NCI-H1436 treated with DMSO at 0.1 percent for 48 hours (cell line): ENCODE results near the gene HCRTR1.

Experiments used
- DNase-seq: peaks from one replicate; lab custom pipeline; 2025; lab: John Stamatoyannopoulos, UW

HCRTR1 gene

DNA sequence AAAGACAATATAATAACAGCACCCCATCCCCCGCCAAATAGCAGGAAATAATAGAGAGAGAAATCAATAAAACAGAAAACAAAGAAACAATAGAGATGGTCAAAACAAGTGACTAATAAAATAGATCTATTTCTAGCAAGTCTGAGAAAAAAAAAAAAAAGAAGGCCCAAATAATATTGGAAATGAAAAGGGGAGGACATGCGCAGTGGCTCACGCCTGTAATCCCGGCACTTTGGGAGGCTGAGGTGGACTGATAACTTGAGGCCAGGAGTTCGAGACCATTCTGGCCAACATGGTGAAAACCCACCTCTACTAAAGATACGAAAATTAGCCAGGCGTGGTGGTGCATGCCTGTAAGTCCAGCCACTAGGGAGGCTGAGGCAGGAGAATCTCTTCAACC is 18.5 kb upstream of the HCRTR1 start:
- DNase-seq = no peak

DNA sequence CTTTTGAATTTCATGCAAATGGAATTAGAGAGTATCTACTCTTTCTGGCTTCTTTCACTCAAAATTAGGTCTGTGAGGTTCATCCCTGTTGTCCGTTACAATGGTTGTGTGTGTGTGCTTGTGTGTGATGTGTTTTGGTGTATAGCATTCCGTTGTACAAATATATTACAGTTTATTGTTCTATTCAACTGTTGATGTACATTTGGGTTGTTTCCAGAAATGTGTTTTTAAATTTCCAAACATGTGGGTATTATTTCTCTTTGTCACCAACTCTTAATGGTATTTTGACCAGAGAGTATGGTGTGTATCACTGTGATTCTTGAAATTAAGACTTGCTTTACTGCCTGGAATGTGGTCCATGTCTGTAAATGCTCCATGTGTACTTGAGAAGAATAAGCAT is 16.8 kb upstream of the HCRTR1 start:
- no peak for DNase-seq

DNA sequence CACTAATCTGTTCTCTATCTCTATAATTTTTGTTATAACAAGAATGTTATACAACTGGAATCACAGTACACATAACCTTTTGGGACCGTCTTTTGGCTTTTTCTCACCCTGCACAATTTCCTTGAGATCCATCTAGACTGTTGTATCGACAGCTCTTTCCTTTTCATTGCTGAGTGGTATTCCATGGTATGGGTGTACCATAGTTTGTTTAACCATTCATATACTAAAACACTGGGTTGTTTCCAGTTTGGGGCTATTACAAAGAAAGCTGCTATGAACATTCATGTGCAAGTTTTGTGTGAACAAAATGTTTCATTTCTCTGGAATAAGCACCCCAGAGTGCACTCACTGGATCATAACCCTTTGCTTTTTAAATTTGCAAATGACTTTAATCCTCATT is 15.4 kb upstream of the HCRTR1 start:
- no peak for DNase-seq

DNA sequence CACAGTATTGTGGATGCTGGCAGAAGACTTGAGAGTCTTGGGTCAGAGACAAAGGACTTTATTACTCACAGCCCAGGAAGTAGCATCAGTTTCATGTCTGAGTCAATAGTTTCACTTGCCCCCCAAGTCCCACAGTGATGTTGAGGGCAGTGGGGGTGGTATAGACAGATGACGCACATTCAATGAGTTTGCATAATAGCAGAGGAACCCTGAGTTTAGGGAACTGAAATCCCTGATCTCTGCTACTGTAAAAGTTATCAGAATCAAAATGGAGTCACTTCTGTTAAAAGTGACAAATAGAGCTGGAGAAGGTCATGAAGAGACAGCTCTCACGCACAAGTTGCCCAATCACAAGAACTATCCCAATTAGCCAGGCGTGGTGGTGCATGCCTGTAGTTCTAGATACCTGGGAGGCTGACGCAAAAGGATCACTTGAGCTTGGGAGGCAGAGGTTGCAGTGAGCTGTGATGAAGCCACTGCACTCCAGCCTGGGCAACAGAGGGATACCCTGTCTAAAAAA is 11.5 kb upstream of the HCRTR1 start:
- DNase-seq = no peak

GRCh38 chr1:31607360-31607759 is 10.1 kb upstream of the HCRTR1 start:
- no peak for DNase-seq

DNA sequence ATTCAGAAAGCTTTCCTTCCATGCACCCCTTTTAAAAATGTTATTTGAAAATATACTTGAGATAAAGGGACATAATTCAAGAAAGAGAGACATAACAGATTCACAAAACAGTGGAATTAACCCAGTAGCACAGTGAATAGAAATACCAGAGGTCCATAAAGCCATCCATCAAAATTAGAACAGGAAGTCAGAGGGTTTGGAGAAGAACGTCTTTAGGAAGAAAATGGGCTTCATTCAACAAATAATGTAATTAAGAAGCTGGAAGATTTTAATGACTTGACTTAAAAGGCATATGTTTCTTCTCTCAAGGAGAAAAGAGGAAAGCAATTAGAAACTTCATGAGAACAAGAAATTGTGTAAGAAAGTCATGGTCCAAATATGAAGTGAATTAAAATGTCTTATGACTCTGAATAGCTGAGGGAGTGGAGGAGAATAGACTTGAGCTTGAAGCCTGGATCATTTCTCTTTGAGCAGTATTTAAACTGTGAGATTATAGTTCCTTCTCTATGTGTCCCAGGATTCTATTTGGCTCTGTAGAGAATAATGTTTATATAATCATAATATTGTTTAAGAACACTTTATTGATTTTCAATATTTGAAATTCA is 7.9 kb upstream of the HCRTR1 start:
- DNase-seq = no peak

- no peak for DNase-seq
Measured at GRCh38 chr1:31614414-31615005, 3.0 kb upstream of the HCRTR1 start.

DNA sequence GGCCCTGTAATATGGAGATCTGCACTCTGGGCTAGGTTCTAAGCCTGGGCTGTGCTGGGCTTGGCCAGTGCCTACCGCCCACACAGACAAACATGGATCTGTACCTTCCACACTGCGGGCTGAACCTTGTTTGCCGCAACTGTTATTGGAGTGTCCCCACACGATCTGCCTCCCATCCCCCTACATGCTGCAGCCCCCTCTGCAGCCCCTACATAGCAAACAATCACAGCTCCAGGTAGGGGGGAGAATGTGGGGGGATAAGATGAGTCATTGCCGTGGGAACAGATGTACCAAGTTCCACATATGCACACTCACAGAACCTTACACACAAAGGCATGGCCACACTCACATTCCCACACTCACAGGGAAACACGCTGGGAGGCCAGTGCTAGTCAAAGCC is 2.1 kb upstream of the HCRTR1 start:
- no peak for DNase-seq

- DNase-seq = no peak
Measured at GRCh38 chr1:31615939-31616338, 1.6 kb upstream of the HCRTR1 start.

DNA sequence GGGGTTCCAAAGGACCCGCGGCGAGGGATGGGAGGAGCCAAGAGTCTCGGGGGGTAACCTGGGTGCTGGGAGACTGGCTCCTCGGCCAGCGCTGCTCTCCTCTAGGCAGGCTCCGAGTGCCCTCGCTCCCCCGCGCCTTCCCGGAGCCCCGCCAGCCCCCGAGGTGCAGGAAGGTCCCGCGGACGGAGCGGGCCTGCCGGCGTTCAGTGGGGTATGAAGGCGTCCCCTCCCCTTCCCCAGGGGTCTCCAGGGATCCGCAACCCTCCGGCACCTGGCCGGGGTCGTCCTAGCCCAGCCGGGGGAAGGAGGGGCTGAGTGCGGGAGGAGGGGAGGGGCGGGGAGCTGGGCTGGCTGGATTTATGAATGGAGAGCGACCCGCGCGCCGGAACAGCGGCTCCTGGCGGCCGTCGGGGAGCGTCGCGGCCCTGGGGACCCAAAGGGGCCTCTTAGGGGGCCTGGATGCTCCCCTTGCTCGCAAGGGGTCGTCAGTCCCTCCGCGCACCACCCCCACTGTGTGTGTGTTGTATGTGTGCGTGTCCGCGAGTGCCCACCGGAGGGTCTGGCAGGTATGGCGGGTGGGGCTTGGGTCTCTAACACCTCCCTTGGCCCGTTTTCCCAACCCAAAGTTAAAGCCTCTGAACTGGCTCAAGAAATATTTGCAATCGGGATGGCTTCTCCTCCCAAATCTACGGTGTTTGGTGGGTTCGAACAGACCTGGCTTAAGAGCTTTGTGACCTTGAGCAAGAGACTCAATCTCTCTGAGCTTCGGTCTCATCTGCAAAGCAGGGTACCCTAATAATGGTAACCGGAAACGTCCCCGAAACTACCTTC is 642 bp downstream of the HCRTR1 start:
- no peak for DNase-seq

- DNase-seq = no peak
Measured at GRCh38 chr1:31618916-31619846, 1.7 kb downstream of the HCRTR1 start.

DNA sequence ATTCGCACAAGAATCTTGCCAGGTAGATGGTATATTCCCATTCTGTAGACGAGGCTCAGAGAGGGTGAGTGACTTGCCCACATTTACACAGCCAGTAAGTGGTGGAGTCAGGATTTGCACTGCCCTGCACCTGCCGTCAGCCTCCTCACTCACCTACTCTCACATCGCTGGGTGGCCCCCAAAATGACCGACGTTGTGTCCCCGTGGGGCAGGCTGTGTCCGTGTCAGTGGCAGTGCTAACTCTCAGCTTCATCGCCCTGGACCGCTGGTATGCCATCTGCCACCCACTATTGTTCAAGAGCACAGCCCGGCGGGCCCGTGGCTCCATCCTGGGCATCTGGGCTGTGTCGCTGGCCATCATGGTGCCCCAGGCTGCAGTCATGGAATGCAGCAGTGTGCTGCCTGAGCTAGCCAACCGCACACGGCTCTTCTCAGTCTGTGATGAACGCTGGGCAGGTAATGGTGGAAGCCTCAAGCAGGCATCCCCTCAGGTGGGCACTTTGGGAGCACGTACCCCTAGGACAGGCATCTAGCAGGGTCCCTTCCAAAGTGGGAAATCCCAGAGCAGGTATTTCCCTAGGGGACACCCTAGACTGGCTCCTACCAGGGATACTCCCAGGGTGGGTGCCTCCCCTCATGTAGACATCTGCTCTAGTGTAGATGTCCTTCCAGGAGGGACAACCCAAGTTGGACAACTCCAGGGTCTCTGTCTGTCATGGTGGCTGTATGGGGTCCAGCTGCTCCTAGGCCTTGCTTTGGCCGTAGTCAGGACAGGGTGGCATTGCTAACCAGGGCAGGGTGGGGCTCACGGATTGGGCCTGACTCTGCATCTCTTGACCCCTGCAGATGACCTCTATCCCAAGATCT is 3.4 kb downstream of the HCRTR1 start:
- no peak for DNase-seq

DNA sequence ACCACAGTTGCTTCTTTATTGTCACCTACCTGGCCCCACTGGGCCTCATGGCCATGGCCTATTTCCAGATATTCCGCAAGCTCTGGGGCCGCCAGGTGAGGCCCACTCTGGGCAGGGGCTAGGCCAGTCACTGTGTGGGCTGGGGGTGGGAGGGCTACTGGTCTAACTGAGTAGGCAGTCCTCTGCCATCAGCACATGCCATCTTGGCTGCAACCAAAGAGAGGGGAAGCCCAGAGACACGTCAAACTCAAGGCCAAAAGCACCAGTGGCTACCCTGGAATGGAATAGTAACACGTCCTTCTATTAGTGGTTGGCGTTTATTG is 4.0 kb downstream of the HCRTR1 start:
- DNase-seq = no peak

DNA sequence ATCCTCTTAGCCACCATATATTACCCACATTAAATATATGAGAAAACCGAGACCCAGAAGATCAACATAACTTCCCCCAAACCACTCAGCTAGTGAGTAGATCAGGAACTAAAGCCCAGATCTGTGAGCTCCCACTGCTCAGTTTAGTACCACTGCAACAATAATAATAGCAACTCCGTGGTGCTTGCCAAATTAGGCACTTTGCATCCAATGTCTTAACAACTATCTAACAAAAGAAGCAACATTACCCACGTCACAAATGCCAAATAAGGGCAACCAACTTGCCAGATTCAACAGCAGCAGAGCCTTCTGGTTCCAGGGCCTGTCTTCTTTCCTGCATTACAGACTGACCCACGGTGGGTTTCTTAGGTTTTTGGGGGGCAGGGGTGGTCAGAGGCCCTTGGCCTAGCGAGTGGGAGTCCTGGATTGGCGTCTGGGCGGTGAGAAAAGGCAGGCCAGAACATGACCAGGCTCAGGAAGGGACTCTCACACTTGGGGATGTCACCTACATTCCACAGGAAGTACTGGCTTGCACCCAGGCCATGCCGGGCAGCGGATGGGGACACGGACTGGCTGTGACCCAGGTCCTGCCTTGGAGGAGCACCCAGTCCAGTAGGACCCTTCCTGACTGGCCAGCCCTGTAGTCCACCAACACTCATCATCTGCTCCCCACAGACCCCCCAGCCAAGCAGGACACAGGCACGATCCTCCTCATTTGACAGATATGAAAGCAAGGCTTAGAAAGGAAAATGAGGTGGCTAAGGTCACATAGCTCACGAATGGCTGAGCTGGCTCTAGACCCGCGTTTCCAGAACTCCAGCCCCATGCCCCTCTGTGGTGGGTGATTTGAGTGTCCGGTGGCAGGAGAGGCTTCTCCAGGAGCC is 4.6 kb downstream of the HCRTR1 start:
- DNase-seq = no peak

- no peak for DNase-seq
Measured at GRCh38 chr1:31623365-31623764, 5.9 kb downstream of the HCRTR1 start.

DNA sequence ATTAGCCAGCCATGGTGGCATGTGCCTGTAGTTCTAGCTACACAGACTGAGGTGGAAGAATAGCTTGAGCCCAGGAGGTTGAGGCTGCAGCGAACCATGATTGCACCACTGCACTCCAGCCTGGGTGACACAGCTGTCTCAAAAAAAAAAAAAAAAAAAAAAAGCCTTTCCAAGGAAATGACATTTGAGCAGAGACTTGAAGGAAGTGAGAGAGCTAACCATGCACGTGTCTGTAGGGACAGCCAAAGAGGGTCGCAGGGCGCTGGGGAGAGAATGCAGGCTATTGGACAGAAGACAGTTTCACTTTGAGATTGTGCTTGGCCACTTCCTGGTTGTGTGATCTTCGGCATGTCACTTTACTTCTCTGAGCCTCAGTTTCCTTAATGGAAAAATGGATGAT is 6.8 kb downstream of the HCRTR1 start:
- no peak for DNase-seq

GRCh38 chr1:31624731-31625514 is 7.4 kb downstream of the HCRTR1 start:
- DNase-seq = no peak

GRCh38 chr1:31625561-31626222 is 8.2 kb downstream of the HCRTR1 start:
- no peak for DNase-seq
